Retina (tissue), 1 donor: ENCODE results near the gene PAK5.

Experiments
- DNase-seq: peaks from one replicate; pipeline ENCODE4 v3.0.0-alpha.2; 2016

Gene PAK5

GRCh38 chr20:9615766-9616454, 223.0 kb downstream of the PAK5 start:
- DNase-seq: no peak

DNA sequence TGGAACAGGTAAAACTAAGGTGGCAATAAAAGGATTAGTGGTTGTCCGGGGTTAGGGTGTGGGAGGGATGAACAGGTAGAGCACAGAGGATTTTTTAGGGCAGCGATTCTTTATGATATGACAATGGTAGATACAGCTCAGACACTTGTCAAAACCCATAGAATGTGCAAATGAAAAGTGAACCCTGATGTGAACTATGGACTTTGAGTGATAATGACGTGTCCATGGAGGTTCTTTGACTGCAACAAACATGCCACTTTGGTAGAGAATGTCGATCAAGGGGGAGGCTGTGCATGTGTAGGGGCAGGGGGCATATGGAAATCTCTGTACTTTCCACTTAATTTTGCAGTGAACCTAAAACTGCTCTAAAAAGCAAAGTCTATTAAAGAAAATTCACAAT, 223.8 kb downstream of the PAK5 start:
- DNase-seq: no peak

DNA sequence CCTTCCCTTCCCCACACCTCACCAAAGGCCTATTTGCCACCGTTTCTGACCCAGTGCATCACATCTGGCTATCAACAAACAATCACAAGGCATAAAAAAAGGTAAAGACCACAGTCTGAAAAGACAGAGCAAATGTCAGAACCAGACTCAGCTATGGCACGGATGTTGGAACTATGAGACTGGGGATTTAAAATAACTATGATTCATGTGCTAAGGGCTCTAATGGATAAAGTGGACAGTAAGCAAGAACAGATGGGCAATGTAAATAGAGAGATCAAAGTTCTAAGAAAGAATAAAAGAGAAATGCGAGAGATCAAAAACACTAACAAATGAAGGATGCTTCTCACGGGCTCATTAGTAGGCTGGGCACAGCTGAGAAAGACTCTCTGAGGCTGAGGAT, 225.0 kb downstream of the PAK5 start:
- DNase-seq: no peak

DNA sequence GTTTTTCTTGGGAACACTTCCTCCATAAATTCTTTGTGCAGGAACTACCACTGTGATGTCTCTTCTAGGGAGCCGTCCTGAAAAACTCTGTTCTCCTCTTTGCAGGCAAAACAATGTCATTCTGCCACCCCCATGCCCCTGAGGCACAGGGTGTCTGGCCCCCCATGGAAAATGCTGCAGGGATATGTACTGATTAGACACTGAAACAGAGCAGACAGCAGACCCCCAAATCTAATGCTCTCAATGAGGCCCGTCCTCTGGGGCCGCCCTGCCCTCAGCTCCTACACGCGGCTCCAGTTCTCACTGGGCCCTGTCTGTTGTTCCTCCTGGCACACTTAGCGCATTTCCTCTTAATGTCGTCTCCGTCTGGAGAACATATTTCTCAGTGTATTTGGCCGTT, 227.0 kb downstream of the PAK5 start:
- no peak for DNase-seq

DNA sequence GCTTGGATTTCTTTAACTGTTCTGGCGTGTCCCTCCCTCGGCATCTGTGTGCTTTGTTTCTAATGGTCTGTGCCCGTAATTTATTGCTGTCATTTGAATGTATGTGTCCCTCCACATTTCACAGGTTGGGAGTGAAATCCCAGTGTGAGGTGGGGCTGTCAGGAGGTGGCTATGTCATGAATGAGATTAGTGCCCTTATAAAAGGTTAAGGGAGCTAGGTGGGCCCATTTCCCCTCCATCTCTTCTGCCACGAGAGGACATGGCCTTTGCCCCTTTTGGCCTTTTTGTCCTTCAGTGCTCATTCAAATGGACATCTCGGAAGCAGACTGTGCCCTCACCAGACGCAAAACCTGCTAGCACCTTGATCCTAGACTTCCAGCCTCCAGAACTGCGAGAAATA, 228.2 kb downstream of the PAK5 start:
- no peak for DNase-seq

DNA sequence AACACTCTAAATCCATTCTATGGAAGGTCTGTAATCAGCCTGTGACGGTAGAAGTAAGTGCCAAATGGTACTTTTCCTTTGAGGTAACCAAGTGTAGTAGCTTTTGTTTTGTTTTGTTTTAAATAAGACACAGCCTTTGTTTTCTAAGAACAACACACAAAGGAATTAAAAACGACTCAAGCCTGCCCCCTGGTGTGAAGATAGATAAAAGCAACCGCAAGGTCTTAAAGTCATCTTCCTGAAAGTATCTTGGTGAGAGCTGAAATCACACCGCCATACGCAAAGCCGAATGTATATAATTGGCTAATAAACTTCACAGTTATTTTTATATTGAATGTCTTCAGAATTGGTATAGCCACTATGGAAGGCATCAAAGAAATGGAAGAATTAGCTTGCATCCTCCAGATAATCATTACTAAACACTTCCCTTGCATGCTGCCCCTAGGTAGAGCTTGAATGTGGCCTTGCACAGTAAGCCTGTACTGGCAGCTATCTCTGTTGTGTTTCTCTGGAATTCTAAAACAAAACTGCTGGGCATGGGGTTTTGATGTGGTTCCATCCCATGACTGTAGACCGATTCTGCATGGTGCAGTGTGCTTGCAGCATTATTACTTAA, 228.9 kb downstream of the PAK5 start:
- DNase-seq: peak; percentile 73

DNA sequence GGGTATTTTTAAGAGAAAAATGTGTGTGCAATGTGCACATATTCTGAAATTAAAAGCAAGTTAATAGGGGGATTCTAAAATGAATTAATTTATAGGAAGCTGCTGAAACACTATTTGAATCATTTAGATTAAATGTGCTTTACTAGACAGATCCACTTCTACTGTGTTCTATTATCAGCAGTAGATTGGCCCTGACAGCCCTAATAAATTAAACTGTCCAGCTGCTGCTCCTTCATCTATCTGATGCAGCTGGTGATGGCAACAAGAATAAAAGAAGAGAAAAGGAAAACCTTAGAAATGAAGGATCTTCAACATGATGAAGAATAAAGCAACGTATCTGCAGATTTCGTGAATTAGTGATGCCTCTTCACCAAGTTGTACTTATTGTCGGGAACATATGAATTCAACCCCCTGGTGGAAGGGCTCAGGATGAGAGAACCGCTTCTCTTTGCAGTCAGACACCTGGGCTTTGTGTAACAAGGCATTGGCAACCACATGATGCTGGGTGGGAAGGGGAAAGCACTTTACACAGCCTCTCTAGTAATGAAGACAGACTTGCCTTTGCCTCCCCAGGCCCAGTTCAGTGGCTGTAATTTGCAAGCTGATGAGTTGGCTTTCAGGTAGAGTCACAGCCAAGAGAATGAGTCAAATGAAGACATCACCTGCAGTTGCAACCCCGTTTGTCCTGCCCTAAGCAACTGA, 230.1 kb downstream of the PAK5 start:
- peak; percentile 24 for DNase-seq

DNA sequence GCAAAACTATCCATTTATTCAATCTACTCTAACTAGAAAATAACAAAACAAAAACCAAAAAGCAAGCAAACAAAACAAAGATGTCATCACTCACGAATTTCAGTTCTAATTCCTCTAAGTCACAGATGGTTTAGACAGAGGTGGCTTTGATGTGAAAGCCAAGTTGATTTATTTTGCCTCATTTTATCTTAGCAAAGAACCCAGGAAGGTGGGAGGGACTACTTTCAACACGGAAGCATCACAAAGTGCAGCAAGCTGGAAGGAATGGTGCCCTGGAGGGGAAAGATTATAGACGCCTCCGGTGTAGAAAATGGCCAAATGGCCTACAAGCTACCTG, 236.1 kb downstream of the PAK5 start:
- no peak for DNase-seq

- DNase-seq: no peak
Observed at GRCh38 chr20:9600562-9600961, 238.3 kb downstream of the PAK5 start.

DNA sequence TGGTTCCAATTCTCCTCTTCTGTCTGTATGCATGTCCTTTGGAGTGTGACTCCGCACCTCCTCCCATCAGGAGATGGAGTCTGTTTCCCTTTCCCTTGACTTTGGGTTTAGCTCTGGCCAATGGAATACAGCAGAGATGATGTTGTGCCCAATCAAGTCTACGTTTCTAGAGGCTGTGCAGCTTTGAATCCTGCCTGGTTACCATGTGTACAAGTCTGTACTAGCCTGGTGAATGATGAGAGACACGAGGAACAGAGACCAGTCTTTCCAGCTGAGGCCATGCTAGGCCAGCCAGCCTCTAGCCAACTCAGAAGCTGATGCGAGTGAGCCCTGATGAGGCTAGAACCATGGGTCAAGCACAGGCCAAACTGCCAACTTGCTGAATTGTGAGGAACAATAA, 241.3 kb downstream of the PAK5 start:
- no peak for DNase-seq

- DNase-seq: no peak
Observed at GRCh38 chr20:9595763-9596162, 243.1 kb downstream of the PAK5 start.

GRCh38 chr20:9594284-9594875, 244.5 kb downstream of the PAK5 start:
- no peak for DNase-seq

DNA sequence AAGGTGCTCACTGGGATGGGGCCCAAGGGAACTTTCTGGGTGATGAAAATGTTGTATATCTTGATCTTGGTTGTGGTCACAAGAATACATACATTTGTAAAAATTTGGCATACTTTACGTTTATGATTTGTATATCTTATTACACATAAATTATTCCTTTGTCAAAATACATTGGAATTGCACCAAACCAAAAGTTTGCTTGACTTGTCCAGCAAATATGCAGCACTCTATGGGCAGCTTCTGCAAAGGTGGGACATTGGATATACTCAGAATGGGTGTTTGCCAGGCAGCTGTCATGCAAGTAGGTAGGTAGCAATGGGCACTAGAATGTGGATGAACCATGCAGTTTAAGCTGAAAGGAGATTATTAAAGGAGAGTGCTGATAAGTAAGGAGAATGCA, 246.5 kb downstream of the PAK5 start:
- DNase-seq: no peak

- no peak for DNase-seq
Observed at GRCh38 chr20:9591080-9591479, 247.8 kb downstream of the PAK5 start.

- no peak for DNase-seq
Observed at GRCh38 chr20:9590189-9590588, 248.7 kb downstream of the PAK5 start.

- no peak for DNase-seq
Observed at GRCh38 chr20:9588706-9589105, 250.2 kb downstream of the PAK5 start.

- no peak for DNase-seq
Observed at GRCh38 chr20:9583151-9583550, 255.7 kb downstream of the PAK5 start.

- no peak for DNase-seq
Observed at GRCh38 chr20:9582137-9582536, 256.7 kb downstream of the PAK5 start.

DNA sequence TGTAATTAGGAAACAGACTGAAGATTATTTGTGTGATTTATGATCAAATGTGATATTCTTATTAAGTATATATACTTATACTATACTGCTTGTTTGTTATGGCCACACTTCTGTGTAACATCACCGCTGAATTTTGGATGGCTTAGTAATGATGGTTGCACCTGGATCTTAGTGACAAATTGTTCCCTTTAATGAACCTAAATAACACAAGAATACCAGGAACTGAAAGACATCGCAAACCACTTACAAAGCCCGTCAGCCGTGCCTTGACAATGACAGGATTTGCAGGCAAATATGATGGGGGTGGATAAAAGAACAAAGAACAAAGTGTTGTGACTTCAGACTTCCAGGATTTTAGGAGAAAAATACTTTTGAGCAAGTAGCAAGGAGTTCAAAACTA, 257.4 kb downstream of the PAK5 start:
- DNase-seq: no peak

GRCh38 chr20:9578594-9578993, 260.3 kb downstream of the PAK5 start:
- DNase-seq: no peak

- no peak for DNase-seq
Observed at GRCh38 chr20:9577397-9577796, 261.5 kb downstream of the PAK5 start.

- no peak for DNase-seq
Observed at GRCh38 chr20:9576695-9577094, 262.2 kb downstream of the PAK5 start.

DNA sequence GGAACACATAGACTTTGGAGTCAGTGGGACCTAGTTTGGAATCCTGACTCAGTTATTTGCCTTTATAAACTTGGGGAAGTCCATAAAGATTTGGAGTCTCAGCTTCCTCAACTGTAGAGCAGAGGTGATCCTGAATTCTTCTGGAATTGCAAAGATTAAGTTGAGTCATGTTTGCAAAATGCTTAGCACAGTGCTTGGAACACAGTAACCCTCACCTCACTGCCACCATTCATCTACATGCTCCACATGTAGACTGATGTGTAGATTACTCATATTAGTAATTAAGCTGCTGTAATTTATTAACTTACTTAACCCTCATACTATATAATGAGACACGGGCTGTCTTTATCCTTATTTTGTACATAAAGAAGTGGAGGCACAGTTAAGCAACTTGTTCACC, 263.0 kb downstream of the PAK5 start:
- no peak for DNase-seq

DNA sequence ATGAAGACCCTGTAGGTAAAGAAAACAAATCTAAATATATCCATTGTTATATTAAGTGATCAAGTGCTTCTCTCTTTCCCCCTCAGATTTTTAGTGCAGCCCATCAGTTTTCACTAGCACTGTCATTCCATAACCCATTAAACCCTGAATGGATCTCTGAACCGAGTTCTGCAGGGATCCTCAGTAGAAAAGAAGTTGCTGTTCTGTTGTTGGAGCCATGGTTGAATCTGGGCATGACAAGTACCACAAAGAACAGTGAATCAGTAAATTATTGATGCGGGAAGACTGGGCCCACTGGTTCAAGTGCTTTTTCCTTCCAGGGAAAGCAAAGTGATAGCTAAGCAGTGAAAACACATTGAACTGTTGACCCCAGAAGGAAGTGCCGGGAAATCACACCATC, 264.1 kb downstream of the PAK5 start:
- peak; percentile 34 for DNase-seq
